ENCODE data around the gene CALY. TPM values are rescaled to one million over a fixed set of nuclear protein-coding genes. Genes with fewer than 3 reads are reported as not detected.

The CALY gene
- total RNA-seq, 1 donor from 2014 or later, result not detected

DNA sequence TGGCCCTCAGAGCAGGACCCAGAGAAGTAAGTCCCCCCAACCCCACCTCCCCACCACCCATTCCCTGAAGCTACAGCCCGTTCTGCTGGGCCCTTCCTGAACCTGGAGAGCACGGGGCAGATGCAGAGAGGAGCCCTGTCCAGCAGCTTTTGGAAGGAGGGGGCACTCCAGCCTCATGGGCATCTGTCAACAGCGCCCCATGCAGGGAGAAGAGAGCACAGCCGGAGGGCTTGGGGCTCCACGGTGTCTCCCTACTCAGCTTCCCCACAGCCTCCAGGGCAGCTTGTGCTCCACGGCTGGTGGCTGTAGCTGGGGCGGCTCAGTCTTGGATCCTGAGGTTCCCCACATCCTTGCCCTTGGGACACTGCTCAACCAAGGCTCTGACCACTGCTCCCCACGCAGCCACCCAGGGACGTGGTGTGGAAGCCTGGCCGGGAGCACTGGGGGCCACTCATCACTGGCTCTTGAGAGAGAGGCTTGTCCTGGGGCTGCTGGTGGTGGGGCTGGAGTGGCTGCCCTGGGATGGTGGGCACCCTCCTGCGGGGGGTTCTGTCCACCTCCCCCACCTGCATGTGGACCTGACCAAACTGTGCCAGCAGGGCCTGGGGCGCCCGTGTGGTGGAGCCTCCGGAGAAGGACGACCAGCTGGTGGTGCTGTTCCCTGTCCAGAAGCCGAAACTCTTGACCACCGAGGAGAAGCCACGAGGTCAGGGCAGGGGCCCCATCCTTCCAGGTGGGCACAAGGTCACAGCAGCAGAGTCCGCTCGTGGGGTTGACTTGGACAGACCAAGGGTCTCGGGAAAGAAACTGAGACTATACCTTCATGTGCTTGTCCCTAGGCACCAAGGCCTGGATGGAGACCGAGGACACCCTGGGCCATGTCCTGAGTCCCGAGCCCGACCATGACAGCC is 15.0 kb upstream of the CALY start:
- no peak for DNase-seq

DNA sequence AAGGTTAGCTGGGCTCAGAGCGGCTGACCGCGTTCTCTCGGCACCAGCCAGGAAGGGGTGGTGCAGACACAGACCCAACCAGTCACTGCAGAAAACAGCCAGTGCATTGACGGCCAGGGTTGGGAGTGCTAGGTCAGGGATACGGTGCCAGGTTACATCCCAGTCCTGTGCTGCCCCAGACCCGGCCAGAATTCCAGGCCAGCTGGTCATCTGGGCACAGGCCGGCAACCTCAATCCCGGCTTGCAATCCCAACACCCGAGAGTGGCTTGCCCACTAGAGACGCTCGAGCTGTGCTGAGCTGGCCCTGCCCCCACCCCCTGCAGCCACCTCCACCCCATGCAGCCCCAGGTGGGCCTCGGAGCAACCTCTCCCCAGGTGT is 14.2 kb upstream of the CALY start:
- no peak for DNase-seq

DNA sequence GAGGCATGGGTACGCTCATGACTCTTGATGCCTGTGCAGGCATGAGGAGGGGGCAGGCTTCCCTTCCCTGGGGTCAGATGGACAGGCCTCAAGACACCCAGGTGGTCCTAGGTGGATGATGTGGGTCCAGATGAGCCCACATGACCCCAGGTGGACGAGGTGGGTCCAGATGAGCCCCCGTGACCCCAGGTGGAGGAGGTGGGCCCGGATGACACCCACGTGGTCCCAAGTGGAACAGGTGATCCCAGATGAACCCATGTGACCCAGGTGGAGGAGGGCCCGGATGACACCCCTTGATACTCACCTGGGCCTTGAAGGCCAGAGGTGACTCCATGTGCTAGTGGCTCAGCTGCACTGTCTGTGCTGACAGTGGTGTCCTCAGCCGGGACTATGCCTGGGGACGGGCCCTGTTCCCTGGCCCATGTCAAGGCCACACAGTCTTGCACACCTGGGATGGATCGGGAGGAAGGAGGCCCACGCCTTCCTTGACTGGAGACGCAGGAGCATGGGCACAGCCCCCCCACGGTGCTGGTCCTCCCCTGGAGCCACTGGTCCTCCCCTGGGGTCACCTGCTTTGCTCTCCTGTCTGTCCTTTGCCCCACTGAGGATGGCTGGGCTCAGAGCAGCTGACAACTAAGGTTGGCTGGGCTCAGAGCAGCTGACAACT is 13.7 kb upstream of the CALY start:
- no peak for DNase-seq

DNA sequence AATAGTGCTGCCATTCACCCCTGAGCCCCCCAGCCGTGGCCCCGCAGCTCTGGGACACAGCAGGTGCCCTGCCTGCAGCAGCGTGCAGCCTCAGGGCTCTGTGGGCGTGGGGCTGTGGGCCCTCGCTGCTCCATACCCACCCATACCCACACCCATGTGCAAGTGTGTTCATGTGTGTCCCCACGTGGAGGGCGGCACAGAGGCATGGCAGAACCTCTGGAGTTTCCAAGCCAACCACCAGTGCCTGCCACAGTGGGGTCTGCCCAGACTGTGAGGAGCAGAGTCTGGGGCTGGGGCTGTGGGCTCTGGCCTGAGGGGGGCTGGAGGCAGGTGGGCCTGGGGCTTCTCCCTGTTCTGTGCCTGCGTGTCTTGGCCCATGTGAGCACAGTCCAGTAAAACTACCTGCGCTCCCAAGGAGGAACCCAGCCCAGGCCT is 12.9 kb upstream of the CALY start:
- DNase-seq, result no peak

DNA sequence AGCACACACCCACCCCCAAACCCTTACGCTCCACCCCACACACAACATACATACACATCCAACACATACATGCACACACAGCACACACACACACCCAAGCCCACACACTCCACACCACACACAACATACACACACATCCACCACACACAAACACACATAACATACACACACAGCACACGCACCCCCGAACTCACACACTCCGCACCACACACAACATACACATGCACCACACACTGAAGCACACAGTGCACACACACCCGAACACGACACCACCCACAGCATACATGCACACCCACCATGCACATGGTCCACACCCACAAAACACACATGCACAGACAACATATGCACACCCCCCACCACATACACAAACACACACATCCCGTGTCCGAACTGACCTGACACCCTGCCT is 12.5 kb upstream of the CALY start:
- DNase-seq, result no peak

DNA sequence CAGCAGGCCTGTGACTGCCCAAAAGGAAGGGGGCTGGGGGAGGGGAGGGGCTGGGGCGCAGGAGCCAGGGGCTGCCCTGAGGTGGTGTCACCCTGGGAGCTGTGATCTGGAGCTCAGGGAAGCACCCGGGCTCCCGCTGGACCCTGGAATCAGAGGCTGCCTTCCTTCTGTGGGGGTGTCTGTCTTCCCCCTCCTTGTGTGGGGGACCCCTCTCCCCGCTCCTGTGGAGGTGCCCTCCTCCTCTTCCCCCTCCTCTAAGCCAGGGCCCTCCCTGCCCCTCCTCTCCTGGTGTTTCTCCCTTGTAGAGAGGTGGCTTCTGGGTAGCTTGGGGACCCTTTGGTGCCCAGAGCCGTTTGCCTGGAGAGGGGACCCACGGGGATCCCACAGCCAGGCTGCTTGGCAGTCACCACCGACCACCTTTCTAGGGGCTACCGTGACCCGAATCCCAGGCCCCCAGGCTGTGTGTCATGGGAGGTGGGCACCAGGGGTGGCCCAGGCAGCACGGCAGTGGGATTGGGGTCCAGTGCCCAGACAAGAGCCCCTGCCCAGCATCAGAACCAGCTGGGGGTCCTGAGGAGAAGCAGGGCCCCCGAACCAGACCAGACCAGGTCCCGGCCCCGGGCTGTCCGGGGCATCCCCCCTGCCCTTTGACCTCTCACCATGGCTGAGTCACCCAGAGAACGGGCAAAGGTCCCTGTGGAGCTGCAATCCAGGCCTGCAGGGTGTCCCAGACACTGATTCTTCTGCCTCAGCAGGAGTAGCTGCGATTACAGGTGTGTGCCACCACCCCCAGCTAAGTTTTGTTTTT is 11.2 kb upstream of the CALY start:
- no peak for DNase-seq

DNA sequence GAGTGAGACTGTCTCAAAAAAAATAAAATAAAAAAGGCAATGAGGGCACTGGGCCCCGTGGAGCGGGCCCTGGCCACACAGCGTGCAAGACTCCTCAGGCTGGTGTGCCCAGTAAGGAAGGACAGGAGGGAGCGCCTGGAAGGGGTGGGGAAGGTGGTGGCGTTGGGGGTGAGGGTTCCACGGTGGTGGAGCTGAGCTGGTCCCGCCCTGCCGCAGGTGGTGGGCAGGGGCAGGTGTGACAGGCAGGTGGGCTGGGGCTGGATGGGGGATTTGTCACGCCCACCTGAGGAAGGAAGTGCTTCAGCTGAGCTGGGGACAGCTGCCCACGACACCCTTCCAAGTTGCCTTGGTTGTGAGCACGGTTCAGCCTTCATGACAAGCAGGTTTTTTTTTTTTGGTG is 9.7 kb upstream of the CALY start:
- no peak for DNase-seq

DNA sequence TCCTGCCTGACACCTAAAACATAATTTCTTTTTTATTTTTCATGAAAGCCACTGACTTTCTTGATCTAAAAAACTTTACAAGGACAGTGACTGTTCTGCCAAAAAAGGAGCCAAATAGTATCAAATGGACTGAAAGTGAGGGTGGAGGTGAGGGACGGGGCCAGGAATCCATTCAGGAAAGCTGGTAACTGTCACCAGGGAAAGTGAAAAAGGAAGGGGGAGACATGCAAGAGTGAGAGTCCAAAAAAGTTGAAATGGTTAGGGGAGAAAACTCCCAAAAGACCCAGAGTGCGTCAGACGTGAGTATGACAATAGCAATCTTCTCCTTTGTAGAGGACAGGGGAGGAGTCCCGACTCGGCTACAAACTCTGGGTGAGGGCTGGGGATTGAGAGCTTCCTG is 7.5 kb upstream of the CALY start:
- DNase-seq, result no peak

DNA sequence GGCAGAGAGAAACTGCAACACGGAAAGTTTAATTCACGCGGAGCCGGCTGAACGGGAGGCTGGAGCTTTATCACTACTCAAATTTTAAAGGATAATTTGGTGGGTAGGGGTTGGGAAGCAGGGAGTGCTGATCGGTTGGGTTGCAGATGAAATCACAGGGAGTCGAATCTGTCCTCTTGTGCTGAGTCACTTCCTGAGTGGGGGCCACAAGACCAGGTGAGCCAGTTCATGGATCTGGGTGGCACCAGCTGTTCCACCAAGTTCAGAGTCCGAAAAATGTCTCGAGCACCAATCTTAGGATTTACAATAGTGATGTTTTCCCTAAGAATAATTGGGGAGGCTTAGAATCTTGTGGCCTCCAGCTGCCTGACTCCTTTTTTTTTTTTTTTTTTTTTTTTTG is 6.9 kb upstream of the CALY start:
- no peak for DNase-seq

DNA sequence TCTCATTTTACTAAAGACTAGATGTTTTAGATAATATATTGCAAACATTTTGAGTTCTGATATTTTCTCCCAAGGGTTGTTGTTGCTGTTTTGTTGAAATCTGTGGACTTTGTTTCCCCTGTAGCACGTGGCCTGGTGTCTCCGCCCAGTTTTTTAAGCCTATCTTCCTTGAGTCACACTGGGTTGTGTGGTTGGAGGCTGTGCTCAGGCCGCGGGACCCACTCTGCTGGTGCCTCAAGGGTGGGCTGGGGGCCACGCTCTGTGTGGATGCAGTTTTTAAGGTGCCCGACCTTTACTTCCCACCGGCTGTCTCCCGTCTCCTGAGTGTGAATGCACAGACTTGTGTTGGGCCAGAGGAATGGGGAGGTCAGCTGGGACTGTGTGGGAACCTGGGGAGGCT is 6.2 kb upstream of the CALY start:
- no peak for DNase-seq

DNA sequence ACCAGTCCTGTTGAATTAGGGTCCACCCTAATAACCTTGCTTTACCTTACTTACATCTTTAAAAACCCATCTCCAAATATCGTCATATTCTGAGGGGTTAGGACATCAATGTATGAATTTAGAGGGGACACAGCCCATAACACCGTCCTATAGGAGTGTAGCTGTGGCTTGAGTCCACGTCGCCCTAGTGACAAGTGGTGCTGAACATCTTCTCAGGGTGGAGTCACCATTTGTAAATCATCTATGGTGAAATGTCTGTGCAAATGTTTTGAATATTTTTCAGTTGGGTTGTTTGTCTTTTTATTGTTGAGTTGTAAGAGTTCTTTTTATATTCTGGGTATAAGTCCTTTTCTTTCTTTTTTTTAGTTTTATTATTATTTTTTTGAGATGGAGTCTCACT is 5.3 kb upstream of the CALY start:
- no peak for DNase-seq

DNA sequence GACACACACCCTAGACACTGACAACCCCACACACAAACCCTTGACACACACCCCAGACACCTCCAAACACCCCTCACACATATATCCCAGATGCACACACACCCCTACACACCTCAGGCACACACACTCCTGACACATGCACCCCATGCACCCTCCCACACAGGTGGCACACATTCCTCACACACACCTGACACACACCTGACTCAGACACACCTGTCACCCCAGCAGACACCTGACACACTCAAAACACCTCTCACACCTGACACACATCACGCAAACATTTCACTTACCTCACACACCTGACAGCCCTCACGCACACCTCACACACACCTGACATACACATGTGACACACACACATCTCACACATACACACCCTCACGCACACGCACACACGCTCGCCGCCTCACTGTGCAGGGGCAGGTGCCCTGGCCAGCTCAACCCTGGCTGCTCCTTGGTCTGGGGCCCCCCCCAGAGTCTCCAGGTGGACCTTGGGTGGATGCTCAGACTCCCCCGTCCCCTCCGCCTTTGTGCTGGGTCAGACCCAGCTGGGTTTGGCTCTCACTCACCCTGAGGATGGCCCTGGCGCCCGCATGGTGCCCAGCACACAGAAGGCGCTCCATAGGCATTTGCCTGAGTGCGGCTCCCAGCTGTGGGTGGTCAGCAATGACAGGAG is 3.1 kb upstream of the CALY start:
- DNase-seq, result no peak

DNA sequence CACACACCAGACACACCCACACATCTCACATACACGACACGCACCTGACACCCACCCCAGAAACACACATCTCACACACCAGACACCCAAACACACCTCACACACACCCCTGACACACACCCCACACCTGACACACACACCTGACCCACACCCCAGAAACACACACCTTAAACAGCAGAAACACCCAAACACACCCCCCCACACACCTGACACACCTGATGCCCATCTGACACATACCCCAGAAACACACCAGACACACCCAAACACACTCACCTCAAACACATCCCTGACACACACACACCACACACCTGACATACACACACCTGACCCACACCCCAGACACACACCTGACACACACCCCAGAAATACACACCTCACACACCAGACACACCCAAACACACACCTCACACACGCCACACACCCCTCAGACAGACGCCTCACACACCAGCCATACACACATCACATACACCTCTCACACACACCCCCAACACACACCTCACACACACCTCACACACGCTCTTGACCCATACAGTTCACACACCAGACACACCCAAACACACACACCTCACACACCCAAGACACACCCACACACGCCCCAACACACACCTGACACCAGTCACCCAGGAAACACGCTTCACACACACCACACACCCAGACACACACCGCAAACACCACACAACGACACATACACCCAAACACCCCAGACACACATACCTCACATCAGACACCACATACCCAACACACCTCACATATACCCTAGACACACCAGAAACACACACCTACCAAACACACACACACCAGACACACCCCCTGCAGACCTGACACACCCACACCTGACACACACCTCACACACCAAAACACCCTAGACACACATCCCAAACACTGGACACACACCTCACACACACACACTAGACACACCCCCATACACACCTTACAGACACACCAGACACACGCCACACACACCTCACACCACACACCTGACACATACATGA is 1.7 kb upstream of the CALY start:
- no peak for DNase-seq

DNA sequence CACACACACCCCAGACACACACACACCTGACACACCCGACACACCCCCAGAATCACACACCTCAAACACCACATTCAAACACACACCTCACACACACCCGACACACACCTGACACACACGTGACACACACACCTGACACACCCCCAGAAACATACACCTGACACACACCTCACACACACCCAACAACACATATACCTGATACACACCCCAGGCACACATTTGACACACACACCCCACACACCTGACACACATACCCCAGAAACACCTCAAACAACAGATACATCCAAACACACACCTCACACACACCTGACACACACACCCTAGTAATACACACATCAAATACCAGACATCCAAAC is 652 bp upstream of the CALY start:
- no peak for DNase-seq

DNA sequence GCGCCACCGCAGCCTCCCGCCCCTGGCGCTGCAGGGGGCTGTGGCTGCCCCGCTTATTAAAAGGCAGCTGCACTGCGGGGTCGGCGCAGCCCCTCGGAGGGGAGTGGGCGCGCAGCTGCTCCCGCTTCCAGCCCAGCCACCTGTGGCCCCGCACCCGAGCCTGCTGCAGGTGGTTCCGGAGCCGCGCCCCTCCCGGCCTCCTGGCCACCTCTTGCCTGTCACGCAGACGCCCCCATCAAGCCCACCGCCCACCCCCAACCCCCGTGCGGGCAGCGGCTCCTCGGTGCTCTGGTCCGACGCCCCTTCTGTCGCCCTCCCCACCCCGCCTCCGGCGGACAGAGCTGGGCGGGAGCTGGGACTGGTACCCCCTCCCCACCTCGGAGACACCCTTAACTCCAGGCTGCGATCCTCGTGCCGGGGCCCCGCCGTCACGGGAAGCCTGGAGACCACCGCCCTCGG is 549 bp downstream of the CALY start:
- no peak for DNase-seq

DNA sequence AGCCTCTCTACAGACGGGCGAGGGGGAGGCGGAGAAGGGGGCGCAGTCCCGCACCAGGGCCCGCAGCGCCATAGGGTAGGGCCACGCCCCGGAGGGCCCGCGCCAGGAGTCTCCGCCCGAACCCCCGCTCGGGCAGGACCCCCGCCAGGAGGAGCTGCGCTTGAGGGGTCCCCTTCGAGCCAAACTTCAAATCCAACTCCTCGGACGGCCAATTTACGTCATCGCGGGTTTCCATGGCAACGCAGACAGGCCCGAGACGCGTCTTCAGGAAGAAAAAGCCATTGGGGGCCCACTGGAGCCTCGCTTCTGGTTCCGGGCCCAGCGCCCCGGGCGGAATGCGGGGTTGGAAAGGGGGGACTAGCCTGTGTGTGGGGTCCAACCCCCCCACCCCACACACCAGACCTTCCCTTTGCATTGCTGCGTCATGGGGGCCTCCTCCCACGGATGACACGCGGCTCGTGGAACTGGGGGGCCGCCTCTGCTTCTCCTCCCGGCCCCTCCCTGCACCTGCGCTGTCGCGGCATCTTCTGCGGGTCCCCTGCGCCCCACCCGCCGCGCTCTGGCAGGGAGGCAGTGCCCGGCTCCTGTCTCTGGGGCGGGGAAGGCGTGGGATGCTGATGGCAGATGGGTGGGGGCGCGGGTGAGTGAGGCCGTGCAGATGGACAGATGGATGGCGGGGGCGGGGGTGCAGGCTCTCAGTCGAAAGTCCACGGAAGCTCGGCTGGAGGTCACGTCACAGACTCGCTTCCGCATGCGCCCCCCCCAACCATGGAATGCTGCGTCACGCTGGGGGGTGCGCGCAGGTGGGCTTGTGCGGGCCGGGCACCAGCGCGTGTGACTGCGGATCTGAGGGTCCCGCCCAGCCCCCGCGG is 1.2 kb downstream of the CALY start:
- no peak for DNase-seq

DNA sequence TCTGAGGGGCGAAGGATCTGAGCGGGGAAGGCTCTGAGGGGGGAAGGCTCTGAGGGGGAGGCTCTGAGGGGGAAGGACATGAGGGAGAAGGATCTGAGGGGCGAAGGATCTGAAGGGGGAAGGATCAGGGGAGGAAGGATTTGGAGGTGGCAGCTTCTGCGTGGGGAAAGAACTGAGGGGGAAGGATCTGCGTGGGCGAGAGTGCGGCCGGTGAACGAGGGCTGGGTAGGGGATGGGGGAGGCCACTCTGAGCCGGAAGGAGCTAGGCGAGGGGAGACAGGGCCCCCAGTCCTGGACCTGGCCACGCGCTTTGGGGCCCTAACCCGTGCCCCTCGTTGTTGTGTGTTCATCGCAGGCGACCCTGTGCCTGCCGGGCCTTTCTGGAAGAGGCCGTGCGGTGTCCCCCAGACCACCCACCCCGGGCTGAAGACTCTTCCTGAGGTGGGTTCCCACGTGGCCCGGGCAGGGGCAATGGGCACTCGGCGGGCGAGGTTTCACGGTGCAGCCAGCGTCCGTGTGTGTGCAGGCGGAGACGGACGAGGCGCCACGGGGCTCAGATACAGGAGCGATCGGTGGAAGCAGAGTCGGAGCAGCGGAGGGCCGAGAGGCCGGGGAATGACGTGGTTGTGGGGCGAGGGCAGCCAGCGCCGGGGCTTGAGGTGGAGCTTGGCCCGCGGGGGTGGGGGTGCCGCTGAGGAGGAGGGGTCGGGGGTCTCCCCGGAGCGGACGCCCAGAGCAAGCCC is 2.0 kb downstream of the CALY start:
- DNase-seq, result no peak

DNA sequence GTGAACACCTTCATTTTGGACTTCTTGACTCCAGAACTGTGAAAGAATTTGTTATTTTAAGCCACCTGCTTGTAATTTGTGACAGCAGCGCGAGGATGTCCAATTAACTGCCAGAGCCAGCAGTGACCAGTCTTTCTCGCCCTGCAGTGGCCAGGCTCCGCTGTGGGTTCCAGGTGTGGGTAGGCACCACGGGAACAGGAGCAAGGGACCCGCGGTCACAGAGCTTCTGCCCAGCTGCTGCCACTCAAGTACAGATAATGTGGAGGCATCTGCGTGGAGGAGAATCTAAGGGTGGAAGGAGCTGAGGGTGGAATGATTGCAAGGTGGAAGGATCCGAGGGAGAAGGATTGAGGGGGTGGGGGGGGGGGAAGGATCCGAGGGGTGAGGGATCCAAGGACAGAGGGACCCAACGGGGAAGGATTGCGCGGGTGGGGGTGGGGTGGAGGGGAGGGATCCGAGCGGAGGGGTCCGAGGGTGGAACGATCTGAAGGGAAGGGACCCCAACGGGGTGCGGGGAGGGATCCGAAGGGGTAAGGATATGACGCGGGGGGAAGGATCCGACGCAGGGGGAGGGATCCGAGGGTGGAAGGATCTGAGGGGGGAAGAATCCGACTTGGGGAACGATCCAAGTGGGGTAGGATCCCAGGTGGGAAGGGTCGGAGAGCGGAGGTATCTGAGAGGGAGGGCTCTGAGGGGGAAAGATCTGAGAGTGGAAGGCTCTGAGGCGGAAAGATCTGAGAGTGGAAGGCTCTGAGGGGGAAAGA is 3.6 kb downstream of the CALY start:
- no peak for DNase-seq
